Fibroblast of mammary gland (primary cell): ENCODE results near the gene ZDHHC16.
"Not testable (repeated sequence)": the region's sequence is repeated elsewhere in the genome, so short reads cannot be mapped to it uniquely, and the experiment has no call there.

Experiments
- DNase-seq: peaks from one replicate; pipeline ENCODE4 v3.0.0-alpha.2; 2010; ENCODE audit warnings: low read depth
- H3K4me3 ChIP-seq: 2 replicates; pipeline ENCODE4 v1.5.1; 2011; ENCODE audit warnings: low read depth, mild to moderate bottlenecking, low read length, moderate library complexity; ENCODE audit not compliant: control insufficient read depth
- TF ChIP-seq, protein P1 (sequence below): conservative IDR thresholded peaks from 2 replicates; pipeline ENCODE4 v1.5.1; 2011; ENCODE audit warnings: low read depth, low read length, inconsistent platforms; ENCODE audit not compliant: control insufficient read depth, insufficient read depth

ZDHHC16 gene

GRCh38 chr10:97463363-97464132 is 17.6 kb downstream of the ZDHHC16 start:
- TF ChIP-seq, protein P1, sequence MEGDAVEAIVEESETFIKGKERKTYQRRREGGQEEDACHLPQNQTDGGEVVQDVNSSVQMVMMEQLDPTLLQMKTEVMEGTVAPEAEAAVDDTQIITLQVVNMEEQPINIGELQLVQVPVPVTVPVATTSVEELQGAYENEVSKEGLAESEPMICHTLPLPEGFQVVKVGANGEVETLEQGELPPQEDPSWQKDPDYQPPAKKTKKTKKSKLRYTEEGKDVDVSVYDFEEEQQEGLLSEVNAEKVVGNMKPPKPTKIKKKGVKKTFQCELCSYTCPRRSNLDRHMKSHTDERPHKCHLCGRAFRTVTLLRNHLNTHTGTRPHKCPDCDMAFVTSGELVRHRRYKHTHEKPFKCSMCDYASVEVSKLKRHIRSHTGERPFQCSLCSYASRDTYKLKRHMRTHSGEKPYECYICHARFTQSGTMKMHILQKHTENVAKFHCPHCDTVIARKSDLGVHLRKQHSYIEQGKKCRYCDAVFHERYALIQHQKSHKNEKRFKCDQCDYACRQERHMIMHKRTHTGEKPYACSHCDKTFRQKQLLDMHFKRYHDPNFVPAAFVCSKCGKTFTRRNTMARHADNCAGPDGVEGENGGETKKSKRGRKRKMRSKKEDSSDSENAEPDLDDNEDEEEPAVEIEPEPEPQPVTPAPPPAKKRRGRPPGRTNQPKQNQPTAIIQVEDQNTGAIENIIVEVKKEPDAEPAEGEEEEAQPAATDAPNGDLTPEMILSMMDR: peak; percentile 93
- DNase-seq: peak; percentile 96
- no peak overlapping the region for H3K4me3 ChIP-seq

- no peak for DNase-seq
- TF ChIP-seq, protein P1: no peak
- H3K4me3 ChIP-seq: no peak overlapping the region
Measured at GRCh38 chr10:97464226-97464625, 18.3 kb downstream of the ZDHHC16 start.

DNA sequence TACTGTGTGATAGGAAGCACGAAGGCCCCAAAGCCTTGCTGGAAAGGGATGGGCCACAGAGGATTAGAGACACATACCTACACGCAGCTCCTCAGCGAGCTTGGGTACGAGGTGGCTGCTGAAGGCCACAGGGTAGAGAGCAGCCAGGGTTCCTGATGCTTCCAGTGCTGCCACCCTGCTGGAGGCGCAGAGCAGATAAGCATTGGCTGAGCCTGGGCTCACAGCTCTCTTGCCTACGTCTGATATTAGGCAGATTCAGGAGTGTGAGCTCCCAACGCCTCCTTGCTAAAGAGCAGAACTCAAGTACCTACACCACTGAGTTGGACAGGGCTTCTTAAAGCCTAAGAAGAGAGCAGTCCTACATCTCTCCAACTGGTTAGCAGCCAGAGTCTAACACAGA is 20.0 kb downstream of the ZDHHC16 start:
- no peak overlapping the region for H3K4me3 ChIP-seq
- TF ChIP-seq, protein P1: no peak
- no peak for DNase-seq

DNA sequence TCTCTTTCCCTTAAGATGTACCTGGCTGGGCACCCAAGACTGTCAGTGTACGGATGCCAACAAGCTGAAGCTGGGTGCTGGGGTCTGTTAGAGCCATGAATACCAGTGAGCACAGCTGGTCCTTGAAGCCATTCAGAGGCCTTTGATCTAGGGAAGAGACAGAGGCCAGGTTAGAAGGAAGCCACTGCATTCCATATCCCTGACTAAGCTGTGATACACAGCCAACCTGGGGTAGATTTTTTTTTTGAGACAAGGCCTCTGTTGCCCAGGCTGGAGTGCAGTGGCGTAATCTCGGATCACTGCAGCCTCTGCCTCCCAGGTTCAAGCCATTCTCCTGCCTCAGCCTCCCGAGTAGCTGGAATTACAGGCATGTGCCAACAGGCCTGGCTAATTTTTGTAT is 20.8 kb downstream of the ZDHHC16 start:
- TF ChIP-seq, protein P1: no peak
- no peak overlapping the region for H3K4me3 ChIP-seq
- peak; percentile 29 for DNase-seq

DNA sequence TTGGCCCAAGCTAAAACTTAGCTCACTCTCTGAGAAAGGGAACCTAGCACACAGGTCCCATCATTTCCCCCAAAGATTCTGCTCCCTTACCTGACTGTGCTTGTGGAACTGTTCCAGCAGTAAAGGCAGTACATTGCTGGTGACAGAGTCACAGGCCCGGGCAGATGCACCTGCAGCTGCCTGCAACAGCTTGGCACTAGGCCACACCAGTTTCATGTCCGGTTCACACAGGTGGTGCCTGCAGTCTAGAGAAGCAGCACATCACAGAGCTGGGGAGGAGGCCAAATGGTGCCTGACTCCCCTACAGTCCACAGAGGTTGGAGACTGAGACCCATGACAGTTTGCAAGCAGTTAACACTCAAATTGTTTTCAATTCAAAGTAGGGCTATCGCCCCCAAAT is 22.2 kb downstream of the ZDHHC16 start:
- TF ChIP-seq, protein P1: no peak
- no peak for DNase-seq
- H3K4me3 ChIP-seq: no peak overlapping the region

DNA sequence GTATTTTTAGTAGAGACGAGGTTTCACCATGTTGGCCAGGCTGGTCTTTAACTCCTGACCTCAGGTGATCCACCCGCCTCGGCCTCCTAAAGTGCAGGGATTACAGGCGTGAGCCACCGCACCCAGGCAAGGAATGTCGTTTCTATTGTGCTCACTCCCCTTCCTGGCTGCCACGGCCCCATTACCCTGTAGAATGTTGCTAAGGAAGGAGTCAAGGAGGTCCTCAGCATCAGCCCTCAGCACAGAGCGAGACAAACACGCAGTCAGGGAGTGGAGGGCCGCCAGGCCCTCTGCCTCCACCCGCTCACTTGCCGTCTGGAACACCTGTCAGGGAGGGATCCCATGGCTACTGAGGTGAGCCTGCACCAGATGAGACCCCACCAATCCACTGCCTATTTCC is 22.8 kb downstream of the ZDHHC16 start:
- H3K4me3 ChIP-seq, DNase-seq: not testable (repeated sequence)

DNA sequence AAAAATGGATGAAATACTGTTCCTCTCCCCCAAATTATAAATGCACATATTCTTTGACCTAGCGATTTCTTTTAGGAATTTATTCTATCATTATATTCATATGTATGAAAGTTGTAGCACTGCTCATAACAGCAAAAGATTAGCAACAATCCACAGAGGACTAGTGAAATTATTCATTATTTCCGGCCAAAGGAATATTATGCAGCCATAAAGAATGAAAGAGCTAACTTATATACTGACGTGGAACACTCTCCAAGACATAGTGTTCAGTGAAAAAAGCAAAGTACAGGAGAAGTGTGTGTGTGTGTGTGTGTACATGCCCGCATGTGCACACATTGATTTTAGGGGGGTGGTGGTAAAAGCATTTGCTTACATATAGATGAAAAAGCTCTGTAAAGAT is 28.9 kb downstream of the ZDHHC16 start:
- no peak for DNase-seq
- no peak overlapping the region for H3K4me3 ChIP-seq
- TF ChIP-seq, protein P1: no peak
